ENCODE measurements around the gene L3MBTL4.
A peak's percentile ranks its signal among the peaks of the same experiment; 100 is the strongest.

The L3MBTL4 gene

DNA sequence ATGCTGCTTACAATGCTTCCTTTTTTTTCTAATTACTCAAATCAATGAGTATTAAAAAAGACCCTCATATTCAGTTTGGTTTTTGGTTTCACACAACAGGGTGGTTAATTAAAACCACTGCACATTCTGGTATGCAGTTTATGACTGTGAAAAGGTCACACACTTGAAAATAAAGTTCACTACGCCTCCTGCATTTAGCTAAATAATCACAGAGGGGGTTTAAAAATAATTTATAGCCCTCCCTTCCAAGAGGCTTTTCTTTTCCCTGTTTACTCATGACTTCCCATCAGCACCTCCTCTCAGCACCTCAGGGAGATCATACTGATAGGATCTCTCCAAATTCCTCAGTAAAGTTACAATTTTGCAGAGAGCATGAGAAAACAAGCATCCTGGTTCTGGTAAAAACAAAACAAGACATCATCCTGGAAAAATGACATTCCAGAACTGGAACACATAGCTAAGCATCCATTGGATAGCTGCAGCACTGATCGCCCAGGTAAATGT is 389.9 kb downstream of the L3MBTL4 start:
- DNase-seq (ENCODE audit: low read depth), result no peak

DNA sequence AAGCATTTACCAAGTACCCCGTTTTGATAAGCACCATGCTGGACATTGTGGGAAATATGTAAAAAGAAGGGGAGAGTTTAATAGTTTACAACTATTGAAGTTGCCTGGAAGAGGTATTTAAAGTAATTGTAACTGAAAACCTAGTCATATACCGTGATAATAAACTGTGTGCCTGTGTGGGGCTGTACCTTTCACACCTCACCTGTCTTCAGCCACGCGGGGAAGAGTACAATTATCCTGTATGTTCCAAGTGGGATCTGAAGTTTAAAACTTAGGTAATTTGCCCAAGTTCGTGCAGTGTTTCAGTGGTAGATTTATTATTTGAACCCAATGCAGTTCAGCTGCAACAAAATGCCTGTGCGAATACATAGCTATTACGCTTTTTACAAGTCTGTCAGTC is 391.2 kb downstream of the L3MBTL4 start:
- DNase-seq (ENCODE audit: low read depth), result no peak

DNA sequence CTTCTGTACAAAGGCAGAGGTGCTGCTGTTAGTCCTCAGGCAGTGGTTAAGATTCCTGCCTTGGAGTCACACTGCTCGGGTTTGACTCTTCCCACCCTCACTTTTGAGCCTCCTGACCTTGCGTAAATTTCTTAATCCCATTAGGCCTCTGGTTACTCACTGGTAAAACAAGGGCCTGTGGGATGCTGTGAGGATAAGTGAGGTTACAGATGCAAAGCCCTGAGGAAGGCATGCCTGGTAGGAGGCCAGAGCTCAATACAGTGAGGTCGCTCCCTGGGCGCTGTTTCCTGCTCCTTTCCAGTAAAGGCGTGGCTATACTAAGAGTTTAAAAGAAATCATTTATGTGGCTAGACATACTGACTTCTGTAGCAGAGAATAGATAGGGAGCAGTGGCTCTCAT is 391.9 kb downstream of the L3MBTL4 start:
- peak; percentile 21 for DNase-seq (ENCODE audit: low read depth)

DNA sequence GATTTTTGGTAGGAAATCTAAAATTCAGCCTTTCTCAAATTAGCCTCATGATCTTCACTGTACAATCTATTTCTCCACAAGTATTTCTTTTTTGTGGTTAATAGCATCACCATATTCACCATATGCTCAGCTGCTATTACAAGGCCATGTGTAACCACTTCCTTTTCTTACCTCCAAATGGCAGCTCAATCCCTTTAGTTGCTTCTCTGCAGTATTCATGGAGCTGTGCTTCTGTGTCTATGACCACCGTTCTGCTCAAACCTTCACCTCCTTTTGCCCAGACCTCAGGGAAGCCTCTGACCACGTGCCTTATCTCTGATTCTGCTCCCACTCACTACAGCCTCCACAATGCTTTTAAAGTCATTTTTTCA is 392.7 kb downstream of the L3MBTL4 start:
- DNase-seq (ENCODE audit: low read depth), result no peak

DNA sequence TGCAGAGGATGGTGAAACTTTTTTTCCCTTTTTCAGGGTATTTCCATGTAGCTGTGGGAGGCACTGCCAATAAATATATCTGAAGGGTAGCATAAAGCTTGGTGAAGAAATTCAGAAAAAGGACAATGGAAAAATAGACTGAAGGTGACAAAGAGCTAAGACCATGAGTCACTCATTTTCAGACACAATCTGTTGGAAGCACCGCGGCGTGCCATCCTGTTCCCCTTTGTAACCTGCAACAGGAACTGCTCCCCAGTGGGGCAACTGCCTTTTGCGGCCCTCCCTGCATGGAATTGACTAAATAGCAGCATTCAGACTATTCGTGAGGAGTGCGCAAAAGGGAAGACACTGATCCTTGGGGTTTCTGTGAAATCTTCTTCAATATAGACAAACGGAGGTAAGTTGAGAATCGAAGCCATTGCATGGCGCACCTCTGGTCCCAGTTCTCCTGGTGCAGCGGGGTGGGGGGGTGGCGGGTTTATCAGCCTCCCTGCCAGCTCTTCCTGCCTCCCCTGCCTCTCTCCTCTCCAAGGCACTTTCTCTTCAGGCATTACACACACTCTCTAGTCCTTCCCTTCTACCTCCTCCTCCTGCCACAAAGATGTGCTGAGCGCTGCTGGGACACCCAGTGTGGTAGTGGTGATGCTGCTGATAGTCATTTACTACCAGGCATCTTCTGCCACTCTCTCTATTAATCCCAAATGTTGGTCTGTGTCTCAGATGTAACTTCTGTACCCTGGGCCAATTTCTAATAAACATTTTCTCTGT is 393.2 kb downstream of the L3MBTL4 start:
- no peak for DNase-seq (ENCODE audit: low read depth)

DNA sequence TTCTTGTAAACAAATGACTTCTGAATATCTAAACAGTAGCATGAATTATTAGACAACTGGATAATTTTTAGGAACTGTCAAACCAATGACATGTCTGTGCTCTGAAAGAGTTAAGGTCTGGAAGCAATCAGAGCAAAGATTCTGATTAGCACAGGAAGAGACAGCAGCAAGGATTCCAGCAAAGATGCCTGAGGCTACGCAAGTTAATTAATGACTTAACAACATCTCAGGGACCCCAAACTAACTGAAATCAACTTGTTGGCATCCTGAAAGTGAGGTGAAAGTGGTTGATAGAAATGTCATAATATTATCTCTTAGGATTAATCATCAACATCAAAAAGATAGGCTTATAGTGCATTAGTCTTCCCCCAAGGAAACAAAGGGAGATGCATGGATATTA is 396.0 kb downstream of the L3MBTL4 start:
- no peak for DNase-seq (ENCODE audit: low read depth)

DNA sequence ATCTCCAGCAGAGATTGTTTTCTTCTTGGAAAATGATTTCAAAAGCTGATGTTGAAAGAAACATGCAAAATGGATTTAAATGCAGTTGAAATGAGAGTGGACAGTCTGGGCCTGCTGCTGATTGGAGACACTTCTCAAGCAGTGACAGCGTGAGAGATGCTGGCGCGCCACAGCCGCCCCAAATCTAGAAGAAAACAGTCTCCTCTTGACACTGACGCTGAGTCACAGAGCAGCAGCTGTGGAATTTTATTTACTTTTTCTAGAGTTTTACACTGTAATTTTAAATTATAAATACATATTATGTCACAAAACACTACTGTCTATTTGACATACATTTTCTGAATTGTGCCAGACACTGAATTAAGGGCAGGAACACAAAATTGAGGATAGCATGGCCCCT is 397.5 kb downstream of the L3MBTL4 start:
- no peak for DNase-seq (ENCODE audit: low read depth)

DNA sequence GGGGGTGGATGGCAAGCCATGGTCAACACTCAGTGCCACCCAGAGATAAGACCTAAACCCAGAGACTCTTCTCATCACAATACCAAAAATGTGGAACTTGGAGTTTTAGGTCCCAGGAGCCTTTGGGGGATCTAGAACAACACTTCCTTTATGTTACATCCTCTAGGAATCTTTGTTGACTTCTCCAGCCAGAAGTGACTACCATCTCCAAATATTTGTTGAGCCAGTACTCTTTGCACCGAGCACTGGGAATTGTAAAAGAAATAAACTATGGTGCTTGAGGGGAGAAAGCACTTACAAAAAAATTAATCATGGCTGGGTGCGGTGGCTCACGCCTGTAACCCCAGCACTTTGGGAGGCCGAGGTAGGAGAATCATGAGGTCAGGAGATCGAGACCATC is 399.3 kb downstream of the L3MBTL4 start:
- no peak for DNase-seq (ENCODE audit: low read depth)

DNA sequence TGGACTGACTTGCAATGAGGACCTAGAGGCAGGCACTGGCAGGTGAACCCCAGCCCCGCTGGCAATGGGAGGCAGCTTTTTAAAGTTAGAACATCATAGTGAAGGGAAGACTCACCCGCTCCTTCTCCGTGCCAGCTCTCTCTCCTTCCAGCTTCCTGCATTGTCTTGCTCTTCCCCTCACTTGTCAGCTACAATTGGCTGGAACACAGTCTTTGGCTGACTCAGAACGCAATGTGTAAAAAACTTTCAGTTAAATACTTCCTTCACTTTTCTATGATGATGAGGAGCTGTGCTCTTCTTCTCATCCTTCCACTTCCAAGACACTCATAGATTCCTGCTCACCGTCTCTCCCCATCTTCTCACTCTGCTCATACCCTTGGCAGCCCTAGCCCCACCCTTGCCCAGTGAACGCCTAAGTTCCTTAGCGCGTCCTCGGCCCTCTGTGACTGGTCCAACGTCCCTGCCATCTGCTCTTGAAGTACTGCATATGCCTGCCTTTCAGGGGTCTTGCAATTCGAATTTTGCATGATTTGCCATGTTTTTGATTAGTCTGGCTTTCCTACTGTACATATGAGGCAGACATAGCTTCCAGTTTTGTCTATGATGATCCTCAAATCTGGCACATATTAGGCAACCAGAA is 401.4 kb downstream of the L3MBTL4 start:
- no peak for DNase-seq (ENCODE audit: low read depth)

DNA sequence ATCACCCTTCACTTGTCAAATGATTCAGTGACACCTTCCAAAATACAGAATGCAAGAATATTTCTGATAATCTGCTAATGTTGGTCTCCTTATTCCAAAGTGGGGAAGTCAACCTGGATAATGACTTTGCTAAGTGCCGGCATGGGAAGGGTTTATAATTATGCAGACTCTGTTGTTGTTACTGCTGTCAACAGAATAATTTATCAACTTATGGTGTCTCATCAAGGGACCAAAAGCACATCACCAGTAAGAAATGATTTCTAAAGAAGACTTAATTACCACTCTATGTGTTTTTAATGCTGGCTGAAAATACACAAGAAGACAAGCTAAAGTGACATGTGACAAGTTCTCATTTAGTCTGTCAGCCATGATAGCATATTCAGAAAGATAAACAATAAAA is 403.8 kb downstream of the L3MBTL4 start:
- DNase-seq (ENCODE audit: low read depth), result no peak

DNA sequence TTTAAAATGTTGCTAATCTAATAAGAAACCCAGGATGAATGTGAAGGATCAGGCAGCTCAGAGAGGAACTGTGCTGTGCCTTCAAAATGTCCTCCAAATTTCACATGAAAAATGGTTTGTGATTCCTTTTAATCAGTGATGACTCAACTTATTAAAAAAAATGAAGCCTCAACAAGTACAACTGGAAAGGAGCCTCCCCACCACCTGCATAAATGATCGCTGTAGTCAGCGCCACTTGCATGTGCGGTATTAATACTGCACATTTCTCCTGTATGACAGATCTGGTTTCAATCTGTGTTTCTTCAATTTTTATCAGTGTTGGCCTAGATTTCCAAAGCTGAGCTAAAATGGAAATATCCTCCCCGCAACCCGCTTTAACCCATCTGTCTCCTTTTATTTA is 404.4 kb downstream of the L3MBTL4 start:
- no peak for DNase-seq (ENCODE audit: low read depth)

DNA sequence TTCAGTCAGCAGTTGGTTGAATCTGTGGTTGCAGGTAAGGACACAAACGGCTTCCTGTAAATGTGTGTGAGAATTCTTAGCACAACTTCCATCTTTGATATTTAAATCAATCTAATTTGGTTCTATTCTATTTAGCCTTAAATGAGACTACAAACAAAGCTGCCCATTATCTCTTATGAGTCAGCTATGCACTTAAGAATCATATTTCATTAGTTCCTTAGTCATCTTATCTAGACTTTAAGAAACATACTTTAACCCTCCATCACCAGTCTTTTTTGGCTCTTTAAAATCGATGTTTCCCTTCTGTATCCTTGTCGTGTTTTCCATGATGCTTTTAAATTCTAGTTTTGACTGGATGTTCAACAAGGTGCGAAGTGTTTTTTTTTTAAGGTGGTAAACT is 405.0 kb downstream of the L3MBTL4 start:
- DNase-seq (ENCODE audit: low read depth), result no peak

DNA sequence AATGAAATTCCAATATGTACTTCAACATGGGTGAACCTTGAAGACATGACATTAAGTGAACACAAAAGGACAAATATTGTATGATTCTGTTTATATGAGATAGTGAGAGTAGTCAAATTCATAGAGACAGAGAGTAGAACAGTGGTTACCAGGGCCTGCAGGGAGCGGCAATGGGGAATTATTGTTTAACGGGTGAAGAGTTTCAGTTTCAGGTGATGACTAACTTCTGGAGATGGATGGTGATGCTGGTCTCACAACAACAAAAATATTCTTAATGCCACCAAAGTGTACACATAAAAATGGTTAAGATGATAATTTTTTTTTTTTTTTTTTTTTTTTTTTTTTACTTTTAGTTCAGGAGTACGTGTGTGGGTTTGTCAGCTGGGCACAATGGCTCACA is 410.0 kb downstream of the L3MBTL4 start:
- DNase-seq (ENCODE audit: low read depth), result no peak

DNA sequence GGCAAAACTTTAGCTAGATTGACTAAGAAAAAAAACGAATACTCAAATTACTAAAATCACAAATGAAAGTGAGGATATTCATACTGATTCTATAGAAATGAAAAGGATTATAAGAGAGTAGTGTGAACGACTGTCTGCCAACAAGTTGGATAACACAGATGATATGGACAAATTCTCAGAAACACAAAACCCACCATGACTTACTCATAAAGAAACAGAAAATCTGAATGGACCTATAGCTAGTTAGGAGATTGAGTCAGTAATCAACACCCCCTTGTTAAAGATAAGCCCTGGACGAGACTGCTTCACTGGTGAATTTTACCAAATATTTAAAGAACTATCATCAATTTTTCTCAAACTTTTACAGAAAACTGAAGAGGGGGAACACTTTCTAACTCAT is 410.6 kb downstream of the L3MBTL4 start:
- DNase-seq (ENCODE audit: low read depth), result no peak

DNA sequence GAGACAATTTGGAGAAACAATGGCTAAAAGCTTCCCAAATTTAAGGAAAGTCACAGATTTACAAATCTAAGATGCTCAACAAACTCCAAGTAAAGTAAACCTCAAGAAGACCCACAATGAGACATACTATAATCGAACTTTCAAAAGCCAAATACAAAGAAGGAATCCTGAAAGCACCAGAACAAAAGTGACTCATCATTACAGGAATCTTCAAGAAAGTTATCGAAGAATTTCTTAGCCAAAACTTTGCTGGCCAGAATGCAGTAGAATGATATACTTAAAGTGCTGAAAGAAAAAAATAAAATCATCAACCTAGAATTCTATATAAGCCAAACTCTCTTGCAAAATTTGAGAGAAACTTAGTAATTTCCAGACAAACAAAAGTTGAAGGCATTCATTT is 412.8 kb downstream of the L3MBTL4 start:
- DNase-seq (ENCODE audit: low read depth), result no peak

DNA sequence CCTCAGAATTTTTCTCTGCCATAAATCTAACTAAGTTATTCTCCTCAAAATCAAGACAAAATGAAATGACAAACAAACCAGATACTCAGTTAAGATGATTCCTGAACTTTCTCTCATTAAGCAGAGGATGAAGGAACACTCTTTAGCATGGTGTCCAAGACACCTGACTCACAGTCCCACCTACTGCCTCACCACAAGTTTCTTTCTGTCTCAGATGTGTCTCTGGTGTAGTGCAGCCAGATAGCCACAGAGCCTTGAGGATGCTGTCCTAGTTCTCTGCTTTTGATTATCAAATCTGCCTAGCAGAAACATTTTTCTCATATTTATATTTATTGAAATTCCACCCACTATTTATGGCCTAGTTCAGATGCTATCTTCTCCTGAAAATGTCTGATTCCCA is 415.8 kb downstream of the L3MBTL4 start:
- DNase-seq (ENCODE audit: low read depth), result no peak

DNA sequence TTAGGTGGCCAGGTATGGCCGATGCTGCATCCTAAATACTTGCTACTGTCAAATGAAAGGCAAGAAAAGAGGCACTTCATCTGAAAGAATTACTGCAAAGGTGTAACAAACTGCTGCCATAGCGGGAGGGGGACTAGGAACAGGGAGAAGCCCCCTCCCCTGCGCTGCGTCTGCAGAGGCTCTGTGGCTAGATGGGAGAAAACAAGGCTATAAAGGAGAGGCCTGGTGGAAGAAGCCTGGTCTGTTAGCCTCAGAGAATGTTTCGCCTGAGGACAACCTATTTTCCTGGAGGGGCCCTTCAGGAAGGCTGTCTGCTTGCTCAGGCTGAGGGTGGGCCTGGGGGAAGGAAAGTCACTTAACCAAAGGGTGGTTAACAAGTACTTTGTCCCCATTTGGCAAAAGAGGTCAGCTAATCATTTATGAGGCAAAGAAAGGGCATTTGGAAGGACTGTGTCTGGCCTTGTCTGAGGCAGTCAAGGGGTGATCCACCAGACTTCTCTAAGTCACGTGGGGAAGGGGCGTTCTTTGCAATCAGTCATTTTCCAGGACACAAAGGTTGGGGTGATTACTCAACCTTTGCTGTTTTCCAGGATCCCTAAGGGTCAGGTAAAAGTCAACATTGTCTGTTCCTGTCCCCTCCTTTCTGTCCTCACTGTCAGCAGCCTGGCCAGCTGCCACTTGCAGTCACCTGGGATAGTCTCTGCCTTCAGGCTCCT is 416.4 kb downstream of the L3MBTL4 start:
- no peak for DNase-seq (ENCODE audit: low read depth)

DNA sequence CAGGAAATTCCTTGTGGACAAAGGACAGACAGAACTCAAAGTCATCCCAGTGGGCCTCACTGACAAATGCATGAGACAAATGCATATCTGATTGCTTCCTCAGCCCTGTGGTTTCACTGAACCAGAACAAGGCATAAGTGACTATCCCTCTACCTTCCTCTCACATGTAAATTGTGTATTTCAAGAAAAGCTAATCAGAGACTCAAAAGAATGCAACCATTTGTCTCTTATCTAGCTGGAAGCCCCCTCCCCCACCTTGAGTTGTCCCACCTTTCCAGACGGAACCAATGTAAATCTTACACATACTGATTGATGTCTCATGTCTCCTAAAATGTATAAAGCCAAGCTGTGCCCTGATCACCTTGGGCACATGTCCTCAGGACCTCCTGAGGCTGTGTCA is 417.4 kb downstream of the L3MBTL4 start:
- DNase-seq (ENCODE audit: low read depth), result no peak

DNA sequence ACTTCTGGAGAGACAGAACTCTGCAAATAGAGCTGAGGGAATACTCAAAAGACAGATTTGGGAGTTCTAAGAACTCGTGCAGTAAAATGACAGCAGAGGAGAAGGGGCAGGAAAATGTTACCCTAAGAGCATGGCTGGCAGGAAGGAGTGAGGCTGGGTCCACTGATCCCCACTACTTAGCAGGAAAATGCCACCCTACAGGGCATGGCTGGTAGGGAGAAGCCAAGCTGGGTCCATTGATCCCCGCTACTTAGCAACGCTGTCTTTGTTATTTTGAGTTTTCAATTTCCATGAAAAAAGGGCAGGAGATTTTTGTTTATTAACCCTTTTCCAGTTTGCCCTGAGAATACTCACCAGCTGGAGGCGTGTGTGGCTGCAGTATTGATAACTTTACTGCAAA is 419.1 kb downstream of the L3MBTL4 start:
- no peak for DNase-seq (ENCODE audit: low read depth)

DNA sequence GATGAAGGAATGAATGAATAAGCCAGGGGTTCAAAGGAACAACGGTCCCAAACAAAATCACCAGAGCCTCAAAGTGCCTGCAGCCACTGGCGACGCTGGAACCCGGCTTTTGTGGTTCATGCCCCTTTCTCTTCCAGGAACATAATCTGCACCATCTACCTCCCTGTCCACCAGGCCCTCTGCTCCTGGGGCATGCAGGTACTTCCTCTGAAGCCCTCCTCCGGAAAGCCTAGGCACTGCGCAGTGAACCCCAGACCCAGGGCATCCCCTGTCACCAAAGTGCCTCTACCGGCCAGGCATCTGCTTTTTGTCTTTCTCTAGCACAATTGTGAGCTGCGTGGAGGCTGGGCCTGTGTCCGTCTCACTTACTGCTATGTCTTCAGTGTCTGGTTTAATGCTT is 420.8 kb downstream of the L3MBTL4 start:
- no peak for DNase-seq (ENCODE audit: low read depth)

DNA sequence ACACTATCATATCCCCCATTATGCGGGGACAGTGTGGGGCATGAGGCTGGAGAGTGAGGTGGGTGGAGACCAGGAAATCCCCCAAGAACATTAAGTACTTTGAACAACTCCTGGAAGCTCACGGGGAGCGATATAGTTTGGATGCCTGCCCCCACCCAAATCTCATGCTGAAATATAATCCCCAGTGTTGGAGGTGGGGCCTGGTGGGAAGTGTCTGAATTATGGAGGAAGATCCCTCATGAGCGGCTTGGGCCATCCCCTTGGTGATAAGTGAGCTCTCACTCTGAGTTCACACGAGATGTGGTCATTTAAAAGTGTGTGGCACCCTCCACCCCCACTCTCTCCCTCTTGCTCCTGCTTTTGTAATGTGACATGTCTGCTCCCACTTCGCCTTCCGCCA is 422.3 kb downstream of the L3MBTL4 start:
- no peak for DNase-seq (ENCODE audit: low read depth)

DNA sequence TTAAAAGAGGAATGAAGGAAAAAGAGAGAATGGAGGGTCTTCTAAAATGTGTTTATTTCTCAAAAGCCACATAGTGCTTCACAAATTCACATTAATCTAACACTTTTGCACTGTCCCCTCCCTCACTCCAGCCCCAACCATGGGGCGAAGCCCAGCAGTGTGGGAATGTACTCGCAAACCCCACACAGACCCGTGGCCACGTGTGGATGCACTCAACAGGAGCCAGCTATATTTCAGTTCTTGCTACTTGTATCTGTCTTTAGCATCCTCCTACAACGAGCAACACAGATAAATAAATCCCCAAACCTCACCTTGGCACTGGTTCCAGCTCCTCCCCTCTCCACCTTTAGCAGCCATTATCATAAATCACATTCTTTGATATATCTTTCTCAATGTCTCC is 427.5 kb downstream of the L3MBTL4 start:
- no peak for DNase-seq (ENCODE audit: low read depth)

DNA sequence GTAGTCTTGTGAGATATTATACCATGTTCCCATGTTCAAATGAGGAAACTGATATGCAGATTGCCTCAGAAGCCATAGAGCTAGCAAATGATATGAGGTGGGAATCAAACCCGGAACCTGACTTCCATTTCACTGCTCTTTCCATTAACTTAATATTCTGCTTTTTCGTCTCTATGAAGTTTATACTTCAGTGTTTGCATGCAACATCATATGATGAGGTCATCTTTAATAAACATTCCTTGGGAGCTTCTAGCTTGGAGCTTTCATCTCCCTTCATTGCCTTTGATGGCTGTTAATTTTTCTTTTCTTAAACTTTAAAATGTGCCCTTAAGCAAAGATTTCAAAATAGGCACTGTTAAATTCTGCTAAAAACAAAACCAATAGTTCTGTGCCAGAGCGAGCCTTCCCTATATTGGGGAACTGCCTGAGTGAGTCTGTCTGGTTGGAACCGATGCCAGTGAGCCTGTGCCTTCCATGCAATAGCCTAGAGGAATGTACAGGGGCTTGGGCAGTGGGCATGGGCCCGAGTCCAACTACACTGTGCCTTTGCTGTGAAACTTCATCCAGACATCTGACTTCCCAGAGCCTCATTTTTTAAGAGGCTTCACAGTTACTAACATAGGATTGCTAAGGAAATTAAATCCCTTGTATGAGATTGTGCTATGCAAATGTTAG is 428.3 kb downstream of the L3MBTL4 start:
- DNase-seq (ENCODE audit: low read depth), result no peak

Measured in fibroblast of the conjunctiva (primary cell).